ENCODE data around the gene NRG3.
"Not testable (repeated sequence)": the region's sequence is repeated elsewhere in the genome, so short reads cannot be mapped to it uniquely, and the experiment has no call there.

The NRG3 gene

DNA sequence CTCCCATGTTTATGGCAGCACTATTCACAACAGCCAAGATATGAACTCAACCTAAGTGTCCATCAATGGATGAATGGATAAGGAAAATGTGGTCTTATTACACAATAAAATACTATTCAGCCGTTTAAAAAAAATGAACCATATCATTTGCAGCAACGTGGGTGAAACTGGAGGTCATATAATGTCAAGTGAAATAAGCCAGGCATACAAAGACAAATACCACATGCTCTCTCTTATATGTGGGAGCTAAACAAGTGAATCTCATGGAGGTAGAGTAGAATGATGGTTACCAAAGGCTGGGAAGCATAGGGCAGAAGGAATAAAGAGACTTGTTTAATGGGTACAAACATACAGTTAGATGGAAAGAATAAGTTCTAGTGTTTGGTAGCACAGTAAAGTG is 699.1 kb downstream of the NRG3 start:
- no peak for DNase-seq (ENCODE audit: low spot score)

DNA sequence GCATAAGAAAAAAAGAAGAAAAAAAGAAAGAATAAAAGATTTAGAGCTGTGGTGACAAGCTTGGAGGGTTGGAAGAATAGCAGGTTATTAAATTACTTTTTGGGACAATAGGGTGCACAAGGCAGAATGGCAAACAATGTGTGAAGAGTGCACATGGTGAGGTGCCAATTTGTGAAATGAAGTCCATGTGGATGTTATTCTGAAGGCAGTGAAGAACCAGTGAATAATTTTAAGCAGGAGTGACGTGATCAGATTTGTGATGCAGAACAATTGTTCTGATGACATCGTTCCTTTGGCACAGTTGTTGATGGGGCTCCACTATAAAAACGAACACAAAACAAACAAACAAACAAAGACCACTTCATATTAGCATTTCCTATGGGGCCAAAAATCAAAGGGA is 700.3 kb downstream of the NRG3 start:
- no peak for DNase-seq (ENCODE audit: low spot score)

DNA sequence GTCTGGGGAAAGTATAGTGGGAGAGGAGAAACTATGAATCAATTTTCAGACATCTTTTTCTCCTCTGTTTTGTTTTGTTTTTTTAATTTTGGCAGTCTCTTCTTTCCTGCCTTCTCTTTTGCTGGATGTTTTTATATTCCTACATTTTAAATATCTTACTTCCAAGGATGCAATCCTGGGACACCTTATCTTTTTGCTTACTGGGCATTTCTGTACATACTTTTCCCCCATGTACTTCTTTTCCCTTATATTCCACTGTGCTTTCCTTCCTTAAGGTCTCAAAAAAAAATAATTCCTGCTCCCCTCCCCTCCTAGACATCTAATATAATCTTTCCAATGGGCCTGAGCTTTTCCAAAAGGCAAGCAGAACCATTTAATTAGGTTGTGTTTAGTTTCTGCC is 701.1 kb downstream of the NRG3 start:
- no peak for DNase-seq (ENCODE audit: low spot score)

DNA sequence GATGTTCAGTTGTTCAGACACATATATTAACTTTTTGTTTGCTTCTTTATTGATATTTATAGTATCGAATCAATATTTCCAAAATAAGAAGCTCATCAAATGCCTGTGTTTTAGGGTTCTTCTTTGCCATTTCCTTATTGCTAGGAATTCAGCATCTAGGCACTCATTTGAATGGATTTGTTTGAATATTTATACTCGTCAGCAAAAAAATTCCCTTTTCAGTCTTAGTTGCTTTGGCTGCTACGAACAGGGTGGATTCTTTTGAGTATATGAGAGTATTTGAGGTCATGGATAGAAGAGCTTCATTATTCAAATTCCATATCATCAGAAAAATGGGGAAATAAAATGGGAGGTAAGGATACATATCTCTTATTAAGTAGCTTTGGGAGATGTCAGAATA is 706.9 kb downstream of the NRG3 start:
- DNase-seq (ENCODE audit: low spot score), result no peak

DNA sequence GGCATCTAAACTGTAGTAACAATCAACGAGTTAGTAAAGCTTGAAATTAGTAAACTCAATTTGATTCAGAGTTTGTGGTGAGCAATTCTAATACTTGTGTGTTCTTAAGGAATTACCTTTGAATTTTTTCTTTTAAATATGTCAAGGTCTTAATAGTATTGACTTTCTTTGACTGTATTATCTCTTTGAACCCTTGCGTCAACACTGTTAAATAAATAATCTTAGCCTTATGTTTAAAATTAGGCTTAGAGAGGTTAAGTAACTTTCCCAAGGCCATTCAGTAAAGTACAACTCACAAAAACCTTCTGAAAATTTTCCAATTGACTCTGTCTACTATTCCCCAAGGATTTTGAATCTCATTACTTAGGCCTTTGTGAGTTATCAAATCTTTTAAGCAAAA is 716.4 kb downstream of the NRG3 start:
- DNase-seq (ENCODE audit: low spot score), result no peak

DNA sequence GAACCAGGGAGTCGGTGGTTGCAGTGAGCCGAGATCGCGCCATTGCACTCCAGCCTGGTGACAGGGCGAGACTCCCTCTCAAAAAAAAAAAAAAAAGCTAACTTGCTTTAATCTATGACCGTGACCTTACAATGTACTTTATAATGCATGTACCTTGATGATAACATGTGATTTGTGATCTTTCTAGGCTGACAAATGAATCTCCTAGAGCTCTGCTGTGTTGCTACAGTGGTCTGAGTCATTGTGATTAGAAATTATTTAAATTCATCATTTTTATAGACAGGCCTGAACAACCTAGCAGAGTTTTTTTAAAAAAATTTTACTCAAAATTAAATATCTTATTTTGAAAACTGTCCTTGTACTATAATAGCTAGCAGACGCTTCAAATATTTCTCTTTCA is 722.8 kb downstream of the NRG3 start:
- DNase-seq (ENCODE audit: low spot score), result no peak

DNA sequence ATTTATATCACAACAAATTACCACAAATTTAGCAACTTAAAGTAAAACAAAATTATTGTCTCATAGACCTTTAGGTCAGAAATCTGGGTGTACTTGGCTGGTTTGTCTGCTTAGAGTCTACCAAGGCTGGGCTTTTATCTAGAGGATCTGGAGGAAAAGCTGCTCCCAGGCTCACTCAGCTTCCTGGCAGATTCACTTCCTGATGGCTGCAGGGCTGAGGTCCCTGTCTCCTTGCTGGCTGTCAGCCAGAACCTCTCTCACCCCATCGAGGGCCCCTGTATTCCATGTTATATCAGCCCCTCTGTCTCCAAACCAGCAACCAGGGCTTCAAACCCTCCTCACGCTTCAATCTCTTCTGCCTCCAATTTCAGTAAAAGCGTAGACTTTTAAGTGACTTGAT is 734.9 kb downstream of the NRG3 start:
- DNase-seq (ENCODE audit: low spot score), result no peak

DNA sequence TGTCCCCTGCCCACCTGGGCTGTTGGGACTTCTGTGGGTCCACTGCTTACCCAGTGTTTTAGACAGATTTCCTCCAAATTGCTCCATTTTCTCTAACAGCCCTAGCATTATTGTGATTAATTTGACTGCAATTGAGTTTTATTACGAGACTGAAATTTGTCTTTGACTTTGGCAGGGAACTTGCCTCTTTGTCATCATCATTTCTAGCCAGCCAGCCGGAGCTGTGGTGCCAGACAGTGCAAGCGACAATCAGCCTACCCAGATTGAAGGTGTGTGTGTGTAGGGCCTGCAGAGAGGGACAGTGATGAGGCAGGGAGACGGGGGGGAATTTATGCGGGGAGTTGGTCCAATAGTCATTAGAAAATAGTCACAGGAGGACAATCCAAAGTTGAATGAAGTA is 743.0 kb downstream of the NRG3 start:
- DNase-seq (ENCODE audit: low spot score), result no peak

DNA sequence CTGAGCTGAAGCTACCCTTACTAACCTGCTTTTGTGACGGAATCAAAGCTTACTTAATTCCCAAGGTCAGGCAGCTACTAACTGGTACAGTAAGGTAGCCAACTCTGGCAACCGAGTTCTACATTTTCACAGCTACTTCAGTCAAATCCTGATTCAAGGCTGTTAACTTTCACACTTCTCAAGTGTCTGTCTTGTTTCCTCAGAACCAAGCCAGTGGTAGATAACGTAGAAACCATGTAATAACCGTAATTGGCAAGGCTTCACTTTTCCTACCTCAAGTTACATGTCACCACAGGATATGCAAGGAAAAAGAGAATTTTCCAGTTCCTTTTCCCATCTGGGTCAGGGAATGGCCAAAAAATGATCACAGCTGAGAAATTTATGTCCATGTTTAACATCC is 746.7 kb downstream of the NRG3 start:
- no peak for DNase-seq (ENCODE audit: low spot score)

DNA sequence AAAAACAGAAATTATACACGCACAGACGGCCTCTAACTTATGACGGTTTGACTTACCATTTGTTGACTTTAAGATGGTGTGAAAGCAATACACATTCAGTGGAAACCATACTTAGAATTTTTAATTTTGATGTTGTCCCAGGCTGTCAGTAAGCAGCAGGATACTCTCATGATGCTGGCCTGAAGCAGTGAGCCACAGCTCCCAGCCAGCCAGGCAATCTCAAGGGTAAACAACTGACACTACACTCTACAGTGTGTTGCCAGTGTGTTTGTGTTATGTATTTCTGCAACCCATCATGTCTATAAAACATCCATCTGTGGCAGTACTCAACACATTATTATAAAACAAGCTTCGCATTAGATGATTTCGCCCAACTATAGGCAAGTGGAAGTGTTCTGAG is 747.5 kb downstream of the NRG3 start:
- DNase-seq (ENCODE audit: low spot score), result no peak

DNA sequence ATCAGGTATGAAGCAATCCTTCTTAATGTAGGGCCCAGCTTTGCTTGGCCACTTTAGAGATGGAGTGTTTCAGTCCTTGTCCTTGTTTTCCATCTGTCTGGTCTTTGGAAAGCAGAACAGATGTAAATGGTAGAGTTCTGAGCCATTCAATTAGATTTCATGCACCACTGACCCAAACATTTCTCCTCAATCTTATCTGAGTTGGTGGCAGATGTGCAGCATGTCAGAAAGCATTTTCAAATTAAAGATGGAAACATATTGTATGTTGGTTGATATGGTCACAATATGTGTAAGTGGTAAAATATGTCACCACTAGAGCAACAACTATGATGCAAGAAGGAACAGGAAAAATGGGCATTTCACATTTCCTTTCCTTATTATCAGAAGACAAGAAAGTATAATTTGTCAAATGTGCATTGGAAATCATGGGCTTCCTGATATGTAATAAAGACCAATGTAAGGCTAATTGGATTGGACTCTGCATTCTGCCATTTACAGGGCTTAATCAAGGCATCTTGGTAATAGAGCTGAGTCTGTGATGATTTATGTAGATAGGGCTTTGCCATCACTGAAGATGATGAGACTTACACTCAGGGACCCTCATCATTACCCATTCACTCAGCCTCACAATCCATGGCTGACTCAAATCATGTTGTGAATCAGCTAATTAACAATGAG is 750.7 kb downstream of the NRG3 start:
- DNase-seq (ENCODE audit: low spot score), result no peak

DNA sequence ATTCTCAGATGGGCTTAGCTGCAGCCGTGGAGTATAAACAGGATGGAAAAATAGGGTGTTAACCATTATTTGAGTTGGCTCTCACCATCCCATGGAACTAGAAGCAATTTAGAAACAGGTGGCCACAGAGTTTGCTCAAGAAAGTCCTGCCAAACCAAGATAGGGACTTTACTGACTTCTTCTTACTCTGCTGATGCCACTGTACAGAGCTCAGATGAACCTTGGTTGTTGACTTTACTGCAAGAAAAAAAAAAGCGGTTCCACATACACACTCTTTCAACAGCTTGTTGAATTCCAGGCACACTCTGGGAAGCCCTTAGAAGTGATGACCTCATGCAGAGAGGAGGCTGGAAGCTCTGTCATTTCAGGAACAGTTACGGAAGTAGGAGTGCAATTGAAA is 753.4 kb downstream of the NRG3 start:
- DNase-seq (ENCODE audit: low spot score), result no peak

DNA sequence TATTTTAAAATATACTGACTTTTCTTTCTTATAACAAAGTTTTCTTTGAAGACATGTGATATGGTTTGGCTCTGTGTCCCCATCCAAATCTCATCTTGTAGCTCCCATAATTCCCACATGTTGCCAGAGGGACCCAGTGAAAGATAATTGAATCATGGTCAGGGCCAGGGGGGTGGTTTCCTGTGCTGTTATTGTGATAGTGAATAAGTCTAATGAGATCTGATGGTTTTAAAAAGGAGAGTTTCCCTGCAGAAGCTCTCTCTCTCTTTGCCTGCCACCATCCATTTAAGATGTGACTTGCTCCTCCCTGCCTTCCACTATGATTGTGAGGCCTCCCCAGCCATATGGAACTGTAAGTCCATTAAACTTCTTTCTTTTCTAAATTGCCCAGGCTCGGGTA is 768.1 kb downstream of the NRG3 start:
- no peak for DNase-seq (ENCODE audit: low spot score)

DNA sequence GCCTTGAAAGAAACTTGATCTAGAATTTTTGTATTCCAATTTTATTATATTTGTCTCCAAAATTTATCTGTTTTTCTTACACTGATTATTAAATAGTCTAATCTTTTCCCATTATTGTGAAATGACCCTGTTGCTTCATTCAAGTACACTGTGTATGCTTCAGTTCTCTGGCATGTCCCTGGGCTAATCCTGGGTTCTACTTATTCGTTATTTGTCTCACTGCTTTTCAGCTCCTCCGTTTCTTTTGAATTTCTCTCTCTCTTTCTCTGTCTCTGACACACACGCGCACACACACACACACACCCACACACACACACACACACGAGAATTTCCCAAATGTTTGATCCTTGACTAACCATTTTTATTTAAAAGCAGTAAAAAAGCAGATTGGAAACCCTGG is 768.6 kb downstream of the NRG3 start:
- no peak for DNase-seq (ENCODE audit: low spot score)

DNA sequence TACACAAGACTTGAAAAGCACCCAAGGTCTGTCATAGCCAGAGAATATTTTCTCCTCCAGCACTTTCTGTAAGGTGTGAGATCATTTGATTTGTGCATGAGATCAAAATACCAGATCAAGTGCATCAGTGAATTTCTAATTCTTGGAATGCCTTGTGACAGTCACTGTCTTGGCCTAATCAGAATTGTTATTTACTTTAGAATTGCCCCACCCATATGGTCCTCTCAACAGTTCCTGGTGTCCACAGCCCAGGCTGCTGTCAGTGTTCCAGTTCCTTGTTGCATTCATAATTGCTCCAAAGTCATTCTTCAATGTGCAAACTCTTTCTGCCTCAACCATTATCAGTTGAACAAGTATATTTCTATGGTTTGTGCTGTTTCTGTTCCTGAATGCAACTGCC is 770.2 kb downstream of the NRG3 start:
- no peak for DNase-seq (ENCODE audit: low spot score)

DNA sequence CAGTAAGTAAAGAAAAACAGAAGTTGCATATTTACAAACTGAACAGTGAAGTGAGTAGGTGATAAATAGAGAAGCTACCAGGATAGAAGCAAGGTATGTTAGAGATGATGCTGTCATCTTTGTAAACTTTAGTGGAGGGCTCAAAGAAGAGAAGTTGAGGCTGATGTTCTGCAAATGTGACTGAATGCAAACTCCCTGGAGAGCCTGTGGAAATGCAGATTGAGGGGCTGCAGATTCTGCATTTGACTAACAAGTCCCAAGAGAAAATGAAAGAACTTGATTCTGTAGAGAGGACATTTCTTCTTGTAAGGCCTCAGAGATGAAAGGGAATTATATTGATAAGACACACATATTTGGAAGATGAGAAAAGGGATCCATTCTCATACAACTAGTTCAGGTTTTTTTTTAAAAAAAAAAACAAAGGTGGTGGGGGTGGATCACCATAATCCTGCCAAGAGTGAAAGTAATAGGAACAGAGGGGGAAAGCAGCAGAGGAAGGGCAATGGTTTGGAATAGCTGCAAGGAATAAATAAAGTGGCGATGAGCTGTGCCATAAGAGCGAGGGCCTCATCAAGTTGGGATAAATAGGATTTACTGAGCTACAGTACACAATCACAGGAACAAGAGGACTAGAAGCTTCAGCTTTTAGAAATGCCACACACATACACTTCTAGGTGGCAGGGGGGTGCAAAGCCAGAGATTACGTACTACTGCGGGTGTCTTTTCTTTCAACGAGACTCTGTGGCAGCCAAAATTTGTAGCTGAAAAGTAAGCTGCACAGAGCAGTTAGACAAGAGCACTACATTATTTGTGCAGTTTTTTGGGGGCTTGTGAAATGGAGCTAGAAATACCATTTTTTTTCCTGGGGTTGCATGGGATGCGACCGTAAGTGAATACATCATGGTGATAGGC is 778.5 kb downstream of the NRG3 start:
- no peak for DNase-seq (ENCODE audit: low spot score)

DNA sequence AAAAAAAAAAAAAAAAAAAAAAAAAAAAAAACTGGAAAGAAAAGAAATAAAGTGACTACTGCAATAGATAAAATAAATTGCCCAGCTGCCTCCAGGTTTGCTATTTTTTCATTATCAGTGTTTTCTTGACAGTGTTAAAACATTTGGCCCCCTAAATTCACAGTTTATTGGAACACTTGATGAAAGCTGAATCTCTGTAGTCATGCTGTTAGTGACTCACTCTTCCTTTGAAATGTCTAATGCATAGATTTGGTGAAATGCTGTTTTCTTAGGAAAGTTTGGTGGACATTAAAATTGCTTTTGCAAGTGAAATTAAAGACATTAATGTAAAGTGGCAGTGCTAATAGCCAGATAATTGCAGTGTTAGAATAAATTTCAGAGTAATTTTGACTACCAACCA is 785.2 kb downstream of the NRG3 start:
- no peak for DNase-seq (ENCODE audit: low spot score)

DNA sequence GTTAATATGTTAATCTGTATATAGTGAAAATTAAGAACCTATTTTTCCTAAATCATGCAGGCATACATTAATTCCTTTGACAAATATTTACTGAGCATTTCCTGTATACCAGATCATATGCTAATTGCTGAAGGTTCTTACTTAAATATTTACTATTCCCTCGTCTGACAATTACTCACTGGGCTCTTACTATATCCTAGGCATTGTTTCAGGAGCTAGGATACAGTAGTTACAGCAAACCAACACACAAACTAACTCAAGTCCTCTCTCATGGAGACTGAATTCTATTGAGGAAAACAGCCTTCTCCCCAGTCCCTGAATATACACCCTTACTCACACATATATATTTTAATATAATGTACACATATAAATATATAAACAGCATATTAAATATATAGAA is 786.0 kb downstream of the NRG3 start:
- DNase-seq (ENCODE audit: low spot score), result no peak

DNA sequence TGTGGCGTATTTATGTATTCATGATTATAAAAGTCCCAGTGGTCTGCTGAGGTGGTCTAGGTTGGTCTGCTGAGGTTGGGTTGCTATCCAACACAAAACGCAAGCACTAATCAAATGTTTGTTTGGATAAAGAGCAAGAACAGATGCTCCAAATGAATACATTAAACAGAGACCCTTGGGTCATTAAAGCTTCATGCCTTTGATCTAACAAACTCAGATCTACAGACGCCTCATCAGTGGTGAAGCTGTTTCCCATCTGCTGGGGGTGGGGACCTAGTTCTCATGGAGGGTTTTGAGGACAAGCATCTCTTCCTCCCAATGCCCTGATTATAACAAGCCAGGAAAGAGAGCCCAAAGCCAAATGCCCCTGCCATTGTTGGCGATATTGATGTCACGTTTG is 786.7 kb downstream of the NRG3 start:
- DNase-seq (ENCODE audit: low spot score), result no peak

DNA sequence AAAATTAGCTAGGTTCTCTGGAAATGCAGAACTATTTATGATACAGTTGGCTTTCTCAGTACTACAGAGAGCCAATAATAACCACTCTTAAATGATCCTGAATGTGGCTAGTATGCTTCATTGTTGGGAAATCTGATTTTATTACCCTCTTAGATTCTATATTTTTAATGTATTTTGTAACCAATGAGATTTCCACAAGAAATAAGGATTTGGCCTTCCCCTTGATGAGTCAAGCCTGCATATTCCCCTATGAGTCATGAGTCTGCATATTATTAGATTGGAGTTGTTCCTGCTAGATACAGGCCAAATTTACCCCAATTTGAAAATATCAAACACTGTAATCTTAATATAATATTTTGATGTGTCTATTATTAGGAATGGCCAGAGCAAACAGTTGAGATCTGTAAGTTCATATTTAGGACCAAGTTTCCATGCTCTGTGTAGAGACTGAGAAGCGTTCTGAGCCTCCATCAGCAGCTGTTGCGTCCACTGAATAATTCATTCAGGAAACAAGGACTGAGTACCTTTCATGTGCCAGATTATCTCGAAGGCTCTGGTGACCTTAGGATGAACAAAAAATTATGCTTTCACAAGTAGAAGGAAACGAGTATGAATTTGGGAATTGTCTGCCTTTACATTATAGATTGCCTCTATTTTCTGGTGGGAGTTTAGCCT is 793.4 kb downstream of the NRG3 start:
- DNase-seq (ENCODE audit: low spot score), result no peak

DNA sequence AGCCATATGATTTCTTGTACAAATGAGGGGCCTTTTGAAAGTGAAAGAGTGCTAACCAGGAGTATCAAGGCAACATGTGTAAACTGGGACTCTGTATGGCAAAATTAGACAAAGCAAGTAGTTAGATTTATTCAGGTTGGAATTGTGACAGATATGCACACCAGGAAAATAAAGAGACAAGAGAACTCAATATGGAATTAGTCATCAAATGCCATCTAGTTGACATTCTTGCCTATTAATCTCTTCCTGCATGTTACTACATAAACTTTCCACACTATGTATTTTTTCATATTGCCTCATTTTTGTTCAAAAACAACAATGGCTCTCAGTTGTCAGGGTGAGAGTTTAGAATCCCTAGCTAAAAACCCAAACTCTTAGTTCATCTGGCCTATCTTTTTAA is 799.0 kb downstream of the NRG3 start:
- DNase-seq (ENCODE audit: low spot score), result no peak

DNA sequence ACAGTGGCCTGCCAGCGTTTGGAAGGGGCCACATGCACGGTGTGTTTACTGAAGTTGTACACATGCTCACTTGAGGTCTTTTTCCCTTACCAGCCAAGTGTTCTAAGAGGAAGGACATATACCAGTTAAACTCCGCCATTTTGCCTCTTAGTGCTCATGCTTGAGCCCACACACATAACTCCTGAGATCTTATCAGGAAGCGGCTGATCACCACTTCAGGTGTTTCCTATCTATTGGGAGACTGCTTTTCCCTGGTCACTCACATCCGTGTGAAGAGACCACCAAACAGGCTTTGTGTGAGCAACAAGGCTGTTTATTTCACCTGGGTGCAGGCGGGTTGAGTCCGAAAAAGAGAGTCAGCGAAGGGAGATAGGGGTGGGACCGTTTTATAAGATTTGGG is 802.9 kb downstream of the NRG3 start:
- not testable (repeated sequence) for DNase-seq (ENCODE audit: low spot score)

DNA sequence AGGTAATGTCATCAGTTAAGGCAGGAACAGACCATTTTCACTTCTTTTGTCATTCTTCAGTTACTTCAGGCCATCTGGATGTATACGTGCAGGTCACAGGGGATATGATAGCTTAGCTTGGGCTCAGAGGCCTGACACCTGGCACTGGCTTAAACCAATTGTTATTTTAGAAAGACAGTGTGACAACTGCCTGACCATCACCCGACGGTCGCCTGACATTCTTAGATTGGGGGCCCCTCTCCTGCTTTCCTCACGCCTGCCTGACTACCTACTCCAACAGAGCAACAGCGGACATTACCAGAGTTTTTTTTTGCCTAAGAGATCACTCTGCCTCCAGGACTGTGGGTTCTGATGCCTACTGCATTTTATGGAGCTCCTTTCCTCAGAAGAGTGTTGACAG is 803.5 kb downstream of the NRG3 start:
- DNase-seq (ENCODE audit: low spot score), result not testable (repeated sequence)

All from SW480 (cell line).